Ovary (tissue), 9 donors: ENCODE results near the gene GPR55. TPM values are rescaled to one million over a fixed set of nuclear protein-coding genes. Genes with fewer than 3 reads are reported as not detected.

Experiments used
- DNase-seq, 5 donors: peaks; one replicate each; pipeline ENCODE4 v3.0.0-alpha.2; 2019 to 2020
- H3K27ac ChIP-seq, 2 donors: fragments of 200-600 bp; one replicate each; pipeline versions ENCODE4 v1.5.1 to v1.8.0; 2019 to 2022
- H3K27me3 ChIP-seq: fragments of 200-600 bp; one replicate; pipeline ENCODE4 v1.8.0; 2022
- H3K36me3 ChIP-seq: fragments of 200-600 bp; sonication (generic); one replicate; pipeline ENCODE4 v1.5.1; 2019
- H3K4me1 ChIP-seq: one replicate; pipeline ENCODE4 v1.8.1; 2013; ENCODE audit warnings: mild to moderate bottlenecking, moderate library complexity; ENCODE audit not compliant: insufficient read depth
- H3K4me3 ChIP-seq: fragments of 200-600 bp; sonication (generic); one replicate; pipeline ENCODE4 v1.5.1; 2017
- H3K9me3 ChIP-seq, 2 donors: fragments of 200-600 bp in 1 of 2; sonication (generic) in 1 of 2; one replicate each; pipeline versions ENCODE4 v1.5.1 to v1.8.1; 2013 to 2019; ENCODE audit warnings: mild to moderate bottlenecking in 1 of 2, moderate library complexity in 1 of 2
- EP300 ChIP-seq: sonication (generic); formaldehyde crosslinking; IDR thresholded peaks from one replicate; pipeline ENCODE4 v1.6.1; 2017; ENCODE audit warnings: antibody characterized with exemption
- POLR2A ChIP-seq: fragments of 450-650 bp; IDR thresholded peaks from one replicate; pipeline ENCODE4 v1.6.1; 2017; ENCODE audit warnings: antibody characterized with exemption, mild to moderate bottlenecking, moderate library complexity
- WGBS, 3 donors: extraction: QIAGEN DNeasy Blood & Tissue Kit in 1 of 3; methylation state at CpG; one replicate each; pipeline versions ENCODE4 v1.1.5 to v1.1.7; 2013 to 2017; 5-methylcytosine and 5-hydroxymethylcytosine counted together
- intact Hi-C, 4 donors: fragments of 100-400 bp; cut with DNase I; formaldehyde crosslinking; loops; one replicate each; pipeline versions ENCODE4 v1.11.0 to v1.15.1; 2022 to 2023
- polyA plus RNA-seq, 2 donors: library from polyadenylated mRNA; stranded (reverse); fragments of 200-250 nt in 1 of 2; fragments of 350-450 nt in 1 of 2; fragmentation: Illumina TruSeq in 1 of 2; extraction: RNeasy Lipid Tissue Mini Kit (QIAGEN cat#74804) in 1 of 2; gene quantifications; one replicate each; pipeline ENCODE4 v1.2.3, GENCODE V29; 2013 to 2014
- total RNA-seq, 7 donors: library from RNA; depleted of rRNA in 2 of 7; stranded (reverse); fragments of >200 nt in 2 of 7; fragmentation: NEBNext Ultra II Directional in 3 of 7; extraction: Animal tissue kit (Norgen Biotek cat#: 25700) in 3 of 7; gene quantifications; one replicate each; pipeline versions ENCODE4 v1.1.0 to v1.2.4, GENCODE V29; 2016 to 2023
- TF ChIP-seq, protein P1 (sequence below), 3 donors: fragments of 450-650 bp in 2 of 3; fragments of 200-600 bp in 1 of 3; IDR thresholded peaks; one replicate each; pipeline versions ENCODE4 v1.5.1 to v1.8.0; 2016 to 2022; ENCODE audit warnings: antibody characterized with exemption in 3 of 3, mild to moderate bottlenecking in 1 of 3
- donor health status: DM: no; HTN: no; CAD: no; lungs with moderate emphysema.
- donor health status: DM: no; HTN: no; CAD: no.
- donor health status: Bipolar disorder and iron deficiency.
- donor health status: DM: yes; HTN: yes; CAD: no.
- donor health status: DM: no; HTN: no; CAD: no.
- donor health status: DM: yes; HTN: yes; CAD: no.

Gene GPR55
- total and polyA plus RNA-seq, 9 donors: 0.05 to 0.20 (median 0.14) TPM; not detected in 5

- no peaks in the 10 kb centered on the region for H3K9me3 ChIP-seq
- no peaks in the 10 kb centered on the region for H3K36me3 ChIP-seq
- TF ChIP-seq, protein P1, sequence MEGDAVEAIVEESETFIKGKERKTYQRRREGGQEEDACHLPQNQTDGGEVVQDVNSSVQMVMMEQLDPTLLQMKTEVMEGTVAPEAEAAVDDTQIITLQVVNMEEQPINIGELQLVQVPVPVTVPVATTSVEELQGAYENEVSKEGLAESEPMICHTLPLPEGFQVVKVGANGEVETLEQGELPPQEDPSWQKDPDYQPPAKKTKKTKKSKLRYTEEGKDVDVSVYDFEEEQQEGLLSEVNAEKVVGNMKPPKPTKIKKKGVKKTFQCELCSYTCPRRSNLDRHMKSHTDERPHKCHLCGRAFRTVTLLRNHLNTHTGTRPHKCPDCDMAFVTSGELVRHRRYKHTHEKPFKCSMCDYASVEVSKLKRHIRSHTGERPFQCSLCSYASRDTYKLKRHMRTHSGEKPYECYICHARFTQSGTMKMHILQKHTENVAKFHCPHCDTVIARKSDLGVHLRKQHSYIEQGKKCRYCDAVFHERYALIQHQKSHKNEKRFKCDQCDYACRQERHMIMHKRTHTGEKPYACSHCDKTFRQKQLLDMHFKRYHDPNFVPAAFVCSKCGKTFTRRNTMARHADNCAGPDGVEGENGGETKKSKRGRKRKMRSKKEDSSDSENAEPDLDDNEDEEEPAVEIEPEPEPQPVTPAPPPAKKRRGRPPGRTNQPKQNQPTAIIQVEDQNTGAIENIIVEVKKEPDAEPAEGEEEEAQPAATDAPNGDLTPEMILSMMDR (IDR thresholded peaks at IDR 0.05): no peak
- TF ChIP-seq POLR2A (no peak), EP300 (no peak)
- DNase-seq: no peak
- WGBS, 3 donors: 73 to 79% (median 78%) methylated on average over 7 of the region's 7 CpGs
- H3K27ac ChIP-seq: no peak overlapping the region
- no peaks in the 10 kb centered on the region for H3K27me3 ChIP-seq
- intact Hi-C loops: no loop called here
- H3K4me1 ChIP-seq: no peaks in the 10 kb centered on the region
- no peak overlapping the region for H3K4me3 ChIP-seq
Measured at GRCh38 chr2:230916218-230916617, 8.8 kb downstream of the GPR55 start.

- Histone ChIP-seq H3K9me3 (no peaks in the 10 kb centered on the region), H3K27ac (no peak overlapping the region), H3K36me3 (no peaks in the 10 kb centered on the region), H3K4me3 (no peak overlapping the region), H3K4me1 (no peaks in the 10 kb centered on the region), H3K27me3 (no peaks in the 10 kb centered on the region)
- 78 to 84% (median 80%) methylated on average over 6 of the region's 6 CpGs for WGBS, 3 donors
- TF ChIP-seq, protein P1 (IDR thresholded peaks at IDR 0.05): no peak
- TF ChIP-seq EP300 (no peak), POLR2A (no peak)
- no peak for DNase-seq
- intact Hi-C loops: no loop called here
Measured at GRCh38 chr2:230915319-230915718, 9.7 kb downstream of the GPR55 start.

DNA sequence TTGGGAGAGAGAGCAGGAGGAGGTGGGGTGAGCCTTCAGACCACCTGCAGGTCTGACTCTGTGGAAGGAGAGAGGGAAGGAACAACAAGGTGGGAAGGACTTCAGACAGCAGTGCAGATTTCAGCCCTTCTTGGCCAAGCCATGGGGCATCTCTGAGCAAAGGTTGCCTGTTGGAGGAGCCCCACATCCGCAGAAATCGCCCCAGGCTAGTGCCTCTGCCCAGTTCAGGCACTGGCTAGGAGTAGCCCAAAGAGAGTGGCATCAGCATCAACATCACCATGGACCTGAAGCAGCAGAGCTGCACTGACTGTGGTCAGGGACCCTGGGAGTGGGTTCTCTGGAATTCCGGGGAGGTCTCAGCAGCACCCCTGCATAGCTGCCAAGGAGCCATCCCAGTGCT lies 10.2 kb downstream of the GPR55 start:
- Histone ChIP-seq H3K27ac (no peak overlapping the region), H3K4me3 (no peak overlapping the region), H3K27me3 (no peaks in the 10 kb centered on the region), H3K9me3 (no peaks in the 10 kb centered on the region), H3K36me3 (no peaks in the 10 kb centered on the region), H3K4me1 (no peaks in the 10 kb centered on the region)
- 84 to 87% (median 86%) methylated on average over 3 of the region's 3 CpGs for WGBS, 3 donors
- intact Hi-C loops: no loop called here
- DNase-seq: peak in 1 of 5 donors; percentile 4
- TF ChIP-seq, protein P1 (IDR thresholded peaks at IDR 0.05): no peak
- TF ChIP-seq EP300: no peak
- TF ChIP-seq POLR2A: no peak

DNA sequence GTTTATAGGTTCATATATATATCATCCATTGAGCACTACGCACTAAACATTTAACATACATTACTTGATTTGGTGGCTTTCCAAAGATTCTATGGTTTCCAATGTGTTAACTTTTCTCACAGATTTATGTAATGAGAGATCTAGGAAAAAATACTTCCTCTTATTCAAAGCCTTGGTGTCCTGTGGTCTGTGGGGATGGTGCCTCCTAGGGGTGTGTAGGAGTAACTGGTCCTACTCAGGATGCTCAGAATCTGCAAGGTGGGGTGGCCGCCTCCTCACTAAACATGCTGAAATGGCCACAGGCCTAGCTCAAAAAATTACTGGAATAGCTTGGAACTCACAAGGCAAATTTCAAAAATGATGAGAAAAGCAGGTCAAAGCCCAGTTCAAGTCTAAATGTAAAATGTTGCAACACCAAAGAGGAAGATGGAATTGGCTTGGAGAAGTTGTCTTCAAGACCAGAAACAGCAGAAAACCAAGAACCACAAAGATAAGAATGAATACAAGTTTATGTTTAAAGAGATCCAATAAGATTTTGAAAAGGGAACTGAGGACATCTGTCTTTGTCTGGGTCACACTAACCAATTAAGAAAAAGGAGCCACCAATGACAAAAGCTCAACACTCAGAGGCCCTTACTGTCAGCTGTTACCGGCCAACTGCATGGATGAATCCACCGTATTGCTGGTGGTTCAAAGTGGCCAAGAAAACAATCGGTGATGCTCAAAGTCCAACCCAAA lies 11.5 kb downstream of the GPR55 start:
- H3K4me3 ChIP-seq: no peak overlapping the region
- 80 to 89% (median 84%) methylated on average over 5 of the region's 5 CpGs for whole genome bisulfite sequencing, 3 donors
- DNase-seq: peak in 1 of 5 donors; percentile 7
- intact Hi-C loops: no loop called here
- TF ChIP-seq POLR2A (no peak), EP300 (no peak)
- TF ChIP-seq, protein P1 (IDR thresholded peaks at IDR 0.05): no peak
- H3K9me3 ChIP-seq: no peaks in the 10 kb centered on the region
- no peaks in the 10 kb centered on the region for H3K36me3 ChIP-seq
- no peaks in the 10 kb centered on the region for H3K4me1 ChIP-seq
- no peaks in the 10 kb centered on the region for H3K27me3 ChIP-seq
- no peak overlapping the region for H3K27ac ChIP-seq
